ENCODE data around the gene EIF1AY.

EIF1AY gene, protein sequence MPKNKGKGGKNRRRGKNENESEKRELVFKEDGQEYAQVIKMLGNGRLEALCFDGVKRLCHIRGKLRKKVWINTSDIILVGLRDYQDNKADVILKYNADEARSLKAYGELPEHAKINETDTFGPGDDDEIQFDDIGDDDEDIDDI

DNA sequence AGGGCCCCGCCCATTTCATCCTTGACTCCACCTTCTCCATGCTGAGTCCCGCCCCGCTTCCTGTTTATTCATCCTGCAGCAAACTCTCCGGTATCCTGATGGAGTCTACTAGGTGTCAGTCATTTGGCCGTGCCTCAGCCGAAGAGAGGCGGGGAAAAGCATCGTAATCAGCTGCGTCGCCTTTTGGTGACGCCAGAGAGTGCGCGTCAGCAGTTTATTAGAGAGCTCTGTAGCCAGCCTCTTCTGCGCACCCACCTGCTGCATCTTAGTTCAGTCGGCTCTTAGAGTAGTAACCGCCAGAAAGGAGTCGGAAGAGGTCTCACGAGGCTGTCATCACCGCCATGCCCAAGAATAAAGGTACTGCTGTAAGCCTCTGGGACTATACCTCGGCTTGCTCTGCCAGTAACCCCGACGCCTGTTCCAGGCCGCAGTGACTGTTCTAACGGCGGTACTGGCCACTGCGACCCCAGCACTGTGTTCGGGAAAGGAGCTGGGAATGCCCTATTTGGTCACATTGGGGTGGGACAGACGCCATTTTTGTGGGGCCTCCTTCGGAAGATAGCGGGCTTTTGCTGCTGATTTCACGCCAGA lies at the start of gene EIF1AY:
EIF1AY (plus strand) TSS at position 246 of the 591 bp plus-strand sequence; CDS start at position 342, 96 bp downstream.
- TF ChIP-seq, protein P1, sequence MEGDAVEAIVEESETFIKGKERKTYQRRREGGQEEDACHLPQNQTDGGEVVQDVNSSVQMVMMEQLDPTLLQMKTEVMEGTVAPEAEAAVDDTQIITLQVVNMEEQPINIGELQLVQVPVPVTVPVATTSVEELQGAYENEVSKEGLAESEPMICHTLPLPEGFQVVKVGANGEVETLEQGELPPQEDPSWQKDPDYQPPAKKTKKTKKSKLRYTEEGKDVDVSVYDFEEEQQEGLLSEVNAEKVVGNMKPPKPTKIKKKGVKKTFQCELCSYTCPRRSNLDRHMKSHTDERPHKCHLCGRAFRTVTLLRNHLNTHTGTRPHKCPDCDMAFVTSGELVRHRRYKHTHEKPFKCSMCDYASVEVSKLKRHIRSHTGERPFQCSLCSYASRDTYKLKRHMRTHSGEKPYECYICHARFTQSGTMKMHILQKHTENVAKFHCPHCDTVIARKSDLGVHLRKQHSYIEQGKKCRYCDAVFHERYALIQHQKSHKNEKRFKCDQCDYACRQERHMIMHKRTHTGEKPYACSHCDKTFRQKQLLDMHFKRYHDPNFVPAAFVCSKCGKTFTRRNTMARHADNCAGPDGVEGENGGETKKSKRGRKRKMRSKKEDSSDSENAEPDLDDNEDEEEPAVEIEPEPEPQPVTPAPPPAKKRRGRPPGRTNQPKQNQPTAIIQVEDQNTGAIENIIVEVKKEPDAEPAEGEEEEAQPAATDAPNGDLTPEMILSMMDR (IDR thresholded peaks at IDR 0.05; ENCODE audit: low read depth, low read length, missing control alignments), result no peak
- Histone ChIP-seq H3K36me3 (replicated peaks) (no peaks in the 10 kb centered on the region), H3K27ac (no peak within 1 kb of the TSS), H3K27me3 (replicated peaks) (no peaks in the 10 kb centered on the region), H3K4me3 (ENCODE audit: low read depth, low read length) (no peak within 1 kb of the TSS)
- no peak for DNase-seq
- in situ Hi-C loops (cut with HindIII; ENCODE audit: low pct_ligation_motif_present, low sequenced_read_pairs), result no loop called here

DNA sequence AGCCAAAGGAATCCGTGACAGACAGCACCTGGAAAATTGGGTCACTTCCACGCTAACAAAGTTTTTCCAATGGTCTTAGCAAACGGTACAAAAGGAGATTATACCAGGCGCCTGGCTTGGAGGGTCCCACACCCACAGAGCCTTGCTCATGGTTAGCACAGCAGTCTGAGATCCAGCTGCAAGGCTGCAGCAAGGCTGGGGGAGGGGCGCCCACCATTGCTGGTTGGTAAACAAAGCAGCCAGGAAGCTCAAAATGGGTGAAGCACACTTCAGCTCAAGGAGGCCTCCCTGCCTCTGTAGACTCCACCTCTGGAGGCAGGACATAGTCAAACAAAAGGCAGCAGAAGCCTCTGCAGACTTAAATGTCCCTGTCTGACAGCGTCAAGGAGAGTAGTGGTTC lies 47.1 kb upstream of the EIF1AY start:
- H3K27me3 ChIP-seq (replicated peaks), result no peaks in the 10 kb centered on the region
- H3K27ac ChIP-seq, result no peak overlapping the region
- H3K36me3 ChIP-seq (replicated peaks), result no peaks in the 10 kb centered on the region
- no peak for DNase-seq
- in situ Hi-C loops (cut with HindIII; ENCODE audit: low pct_ligation_motif_present, low sequenced_read_pairs), result no loop called here
- no peak overlapping the region for H3K4me3 ChIP-seq (ENCODE audit: low read depth, low read length)
- TF ChIP-seq, protein P1 (IDR thresholded peaks at IDR 0.05; ENCODE audit: low read depth, low read length, missing control alignments), result no peak

DNA sequence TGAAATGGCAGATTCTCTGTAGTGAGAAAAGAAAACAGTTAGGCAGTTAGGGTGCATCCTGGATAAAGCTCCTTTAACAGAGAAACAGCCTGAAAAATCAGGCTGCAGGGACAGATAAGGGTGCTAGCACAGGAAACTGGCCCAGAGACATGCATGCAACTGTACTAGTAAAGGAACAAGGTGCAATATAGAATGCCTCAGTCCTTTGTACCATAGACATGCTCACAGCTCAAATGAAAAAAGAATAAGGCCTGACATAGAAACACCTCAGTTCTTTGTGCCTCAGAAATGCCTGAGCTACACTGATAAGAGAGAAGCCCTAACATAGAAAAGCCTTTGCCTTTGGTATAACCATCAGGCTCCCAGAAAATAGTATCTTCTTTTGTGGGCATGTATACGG lies 37.4 kb upstream of the EIF1AY start:
- no peak for DNase-seq
- no peak overlapping the region for H3K4me3 ChIP-seq (ENCODE audit: low read depth, low read length)
- H3K27me3 ChIP-seq (replicated peaks), result no peaks in the 10 kb centered on the region
- H3K36me3 ChIP-seq (replicated peaks), result no peaks in the 10 kb centered on the region
- in situ Hi-C loops (cut with HindIII; ENCODE audit: low pct_ligation_motif_present, low sequenced_read_pairs), result no loop called here
- H3K27ac ChIP-seq, result no peak overlapping the region
- TF ChIP-seq, protein P1 (IDR thresholded peaks at IDR 0.05; ENCODE audit: low read depth, low read length, missing control alignments), result no peak

DNA sequence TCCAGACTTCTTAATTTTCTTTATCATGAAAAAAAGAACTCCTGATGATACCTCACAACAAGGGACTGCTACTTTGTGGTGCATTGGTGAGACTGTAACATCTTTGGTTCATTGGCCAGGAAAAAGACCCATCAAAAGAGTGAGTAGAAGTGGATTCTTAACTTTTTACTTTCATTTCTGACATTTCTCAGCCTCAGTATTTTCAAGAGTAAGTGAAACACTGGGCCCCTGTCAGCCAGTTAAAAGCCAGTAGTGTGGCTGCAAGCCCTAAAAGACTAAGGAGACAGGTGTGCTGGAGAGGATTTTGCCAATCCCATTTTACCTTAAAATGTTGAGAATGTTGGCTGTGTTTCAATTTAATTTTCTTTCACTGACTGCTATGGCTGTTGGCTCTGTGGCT lies 36.6 kb upstream of the EIF1AY start:
- no peaks in the 10 kb centered on the region for H3K36me3 ChIP-seq (replicated peaks)
- H3K27ac ChIP-seq, result no peak overlapping the region
- TF ChIP-seq, protein P1 (IDR thresholded peaks at IDR 0.05; ENCODE audit: low read depth, low read length, missing control alignments), result no peak
- no peaks in the 10 kb centered on the region for H3K27me3 ChIP-seq (replicated peaks)
- in situ Hi-C loops (cut with HindIII; ENCODE audit: low pct_ligation_motif_present, low sequenced_read_pairs), result no loop called here
- no peak for DNase-seq
- no peak overlapping the region for H3K4me3 ChIP-seq (ENCODE audit: low read depth, low read length)

DNA sequence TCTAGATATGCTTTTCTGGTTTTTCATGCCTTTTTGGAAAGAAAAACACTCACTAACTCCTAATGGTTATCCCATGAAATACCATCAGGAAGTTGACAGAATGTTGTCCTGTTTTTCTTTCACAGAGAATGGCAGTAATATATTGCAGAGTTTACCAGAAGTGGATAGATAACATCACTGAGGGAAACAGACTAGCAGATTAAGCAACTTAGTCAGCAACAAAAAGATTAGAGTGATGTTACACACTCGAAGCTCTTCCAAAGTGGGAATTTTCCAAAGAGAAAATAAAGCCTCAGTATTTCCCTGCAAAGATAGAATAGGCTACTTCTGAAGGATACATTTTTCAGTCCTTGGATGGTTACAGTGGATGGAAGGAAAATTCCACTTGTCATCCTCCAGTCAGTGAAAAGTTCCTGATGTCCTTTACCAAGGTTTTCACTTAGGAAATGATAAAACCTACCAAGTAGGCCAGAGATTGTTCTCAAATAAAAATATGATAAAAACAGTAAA lies 31.1 kb upstream of the EIF1AY start:
- in situ Hi-C loops (cut with HindIII; ENCODE audit: low pct_ligation_motif_present, low sequenced_read_pairs), result no loop called here

More for the DNA sequence above, 31.1 kb upstream of the EIF1AY start:
- Histone ChIP-seq H3K27me3 (replicated peaks) (no peaks in the 10 kb centered on the region), H3K27ac (no peak overlapping the region), H3K4me3 (ENCODE audit: low read depth, low read length) (no peak overlapping the region), H3K36me3 (replicated peaks) (no peaks in the 10 kb centered on the region)
- no peak for DNase-seq
- TF ChIP-seq, protein P1 (IDR thresholded peaks at IDR 0.05; ENCODE audit: low read depth, low read length, missing control alignments), result no peak
